ENCODE measurements around the gene OR4A15.

DNA sequence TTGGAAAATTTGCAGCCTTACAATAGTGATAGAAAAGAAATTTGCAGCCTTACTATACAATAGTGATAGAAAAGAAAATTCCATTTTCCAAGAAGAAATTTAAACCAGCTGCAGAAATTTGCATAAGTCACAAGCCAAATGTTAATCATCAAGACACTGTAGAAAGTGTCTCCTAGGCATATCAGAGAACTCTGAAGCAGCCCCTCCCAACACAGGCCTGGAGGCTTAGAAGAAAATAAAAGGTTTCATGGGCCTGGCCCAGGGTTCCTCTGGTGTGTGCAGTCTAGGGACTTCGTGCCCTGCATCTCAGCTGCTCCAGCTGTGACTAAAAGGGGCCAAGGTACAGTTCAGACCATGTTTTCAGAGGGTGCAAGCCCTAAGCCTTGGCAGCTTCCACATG, 18.7 kb upstream of the OR4A15 start:
- TF ChIP-seq, protein P1, sequence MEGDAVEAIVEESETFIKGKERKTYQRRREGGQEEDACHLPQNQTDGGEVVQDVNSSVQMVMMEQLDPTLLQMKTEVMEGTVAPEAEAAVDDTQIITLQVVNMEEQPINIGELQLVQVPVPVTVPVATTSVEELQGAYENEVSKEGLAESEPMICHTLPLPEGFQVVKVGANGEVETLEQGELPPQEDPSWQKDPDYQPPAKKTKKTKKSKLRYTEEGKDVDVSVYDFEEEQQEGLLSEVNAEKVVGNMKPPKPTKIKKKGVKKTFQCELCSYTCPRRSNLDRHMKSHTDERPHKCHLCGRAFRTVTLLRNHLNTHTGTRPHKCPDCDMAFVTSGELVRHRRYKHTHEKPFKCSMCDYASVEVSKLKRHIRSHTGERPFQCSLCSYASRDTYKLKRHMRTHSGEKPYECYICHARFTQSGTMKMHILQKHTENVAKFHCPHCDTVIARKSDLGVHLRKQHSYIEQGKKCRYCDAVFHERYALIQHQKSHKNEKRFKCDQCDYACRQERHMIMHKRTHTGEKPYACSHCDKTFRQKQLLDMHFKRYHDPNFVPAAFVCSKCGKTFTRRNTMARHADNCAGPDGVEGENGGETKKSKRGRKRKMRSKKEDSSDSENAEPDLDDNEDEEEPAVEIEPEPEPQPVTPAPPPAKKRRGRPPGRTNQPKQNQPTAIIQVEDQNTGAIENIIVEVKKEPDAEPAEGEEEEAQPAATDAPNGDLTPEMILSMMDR (IDR thresholded peaks at IDR 0.05): no peak
- TF ChIP-seq POLR2AphosphoS5 (IDR thresholded peaks at IDR 0.05; ENCODE audit: insufficient read depth in 1 of 2, low read depth in 1 of 2) (no peak), POLR2A (IDR thresholded peaks at IDR 0.05) (no peak)

All from vagina (tissue), 2 donors.